Measurements from ENCODE around the gene ADCY2. TPM values are rescaled to one million over a fixed set of nuclear protein-coding genes. Genes with fewer than 3 reads are reported as not detected.

ADCY2 gene
- total RNA-seq, 1 experiment from 2014 or later = 31.3 TPM

- H2AFZ ChIP-seq (ENCODE audit: low read length) = no peak overlapping the region
- H3K79me2 ChIP-seq (ENCODE audit: insufficient read depth, low read length) = no peaks in the 10 kb centered on the region
- no peak overlapping the region for H3K4ac ChIP-seq (ENCODE audit: low read depth, low read length)
- no peak overlapping the region for H3T11ph ChIP-seq (ENCODE audit: low read length)
- no peak overlapping the region for H4K8ac ChIP-seq (replicated peaks; ENCODE audit: insufficient read length, low read depth, low read length)
- WGBS (ENCODE audit: extremely low coverage, insufficient read length, low lambda C conversion rate) = no CpG with 5 or more reads among the region's 6 CpGs
- H3K14ac ChIP-seq (ENCODE audit: insufficient read depth, low read length) = no peak overlapping the region
- no peak overlapping the region for H2BK20ac ChIP-seq (ENCODE audit: low read depth, low read length, poor library complexity, severe bottlenecking)
- no peaks in the 10 kb centered on the region for H3K23me2 ChIP-seq (ENCODE audit: insufficient read length, low read depth, low read length, poor library complexity, severe bottlenecking)
- H3K9ac ChIP-seq (ENCODE audit: extremely low read depth, insufficient read length, low read length) = no peak overlapping the region
- H3K36me3 Mint-ChIP-seq (ENCODE audit: insufficient read depth in 1 of 3, low read depth in 3 of 3) = peaks cover 3 to 10% (median 8%) of the 10 kb centered on the region in 3 experiments; a peak in 5 of 7 replicates
- H4K5ac ChIP-seq (ENCODE audit: insufficient read length, low read depth, low read length) = no peak overlapping the region
- no peaks in the 10 kb centered on the region for H3K9me3 Mint-ChIP-seq
- H3K4me1 Mint-ChIP-seq = peaks cover 7 to 8% of the 10 kb centered on the region in 2 experiments
- no peak overlapping the region for H2BK5ac ChIP-seq (ENCODE audit: insufficient read length, low read length)
- H3K4me1 ChIP-seq (ENCODE audit: insufficient read depth, low read length) = no peaks in the 10 kb centered on the region
- no peak overlapping the region for H2AK5ac ChIP-seq (ENCODE audit: insufficient read length, low read length)
- H3K27me3 ChIP-seq (ENCODE audit: insufficient read depth, low read length) = no peaks in the 10 kb centered on the region
- no peak overlapping the region for H4K91ac ChIP-seq (ENCODE audit: insufficient read length, low read depth, low read length)
- H3K9me3 ChIP-seq (ENCODE audit: control insufficient read depth, low read depth, low read length) = no peaks in the 10 kb centered on the region
- no peak overlapping the region for H3K4me2 ChIP-seq (ENCODE audit: insufficient read depth, insufficient read length, low read length)
- H3K79me1 ChIP-seq (ENCODE audit: insufficient read depth, low read depth, low read length, poor library complexity, severe bottlenecking) = no peaks in the 10 kb centered on the region
- no peak overlapping the region for H3K27ac Mint-ChIP-seq
- H3K27ac ChIP-seq (ENCODE audit: insufficient read length, low read depth, low read length) = no peak overlapping the region
- no peak for TF ChIP-seq CTCF (conservative IDR thresholded peaks at IDR 0.05)
- H3K4me3 Mint-ChIP-seq = no peak overlapping the region
- no peak overlapping the region for H3K23ac ChIP-seq (ENCODE audit: insufficient read length, low read depth, low read length)
- H2BK120ac ChIP-seq (ENCODE audit: low read depth, low read length, poor library complexity, severe bottlenecking) = no peak overlapping the region
- no peak overlapping the region for H3K56ac ChIP-seq (ENCODE audit: insufficient read length, low read depth, low read length)
- no peak overlapping the region for H2BK15ac ChIP-seq (ENCODE audit: low read depth, low read length)
- no peak overlapping the region for H3K18ac ChIP-seq (ENCODE audit: insufficient read length, low read depth, low read length)
- no peak overlapping the region for H2BK12ac ChIP-seq (ENCODE audit: insufficient read length, low read depth, low read length)
- no peak for DNase-seq
- no peaks in the 10 kb centered on the region for H3K27me3 Mint-ChIP-seq (ENCODE audit: low read depth)
- H4K20me1 ChIP-seq (ENCODE audit: control insufficient read depth, insufficient read depth, insufficient read length) = no peaks in the 10 kb centered on the region
These were observed 358.6 kb downstream of the ADCY2 start for GRCh38 chr5:7754490-7754889.

All from H9 (cell line).